ENCODE results near the gene BORCS5. TPM values are rescaled to one million over a fixed set of nuclear protein-coding genes. Genes with fewer than 3 reads are reported as not detected.

Gene BORCS5
- total and polyA plus RNA-seq, 2 experiments from 2014 or later: 11.3 to 12.6 TPM

- no peak for ATAC-seq
Measured at GRCh38 chr12:12492547-12492946, 135.7 kb downstream of the BORCS5 start.

More at GRCh38 chr12:12492547-12492946, 135.7 kb downstream of the BORCS5 start:
- Mint-ChIP-seq H3K27ac (no peak overlapping the region), H3K9me3 (no peaks in the 10 kb centered on the region), H3K27me3 (ENCODE audit: insufficient read depth, low read depth, poor library complexity) (peaks cover 3% of the 10 kb centered on the region), H3K36me3 (ENCODE audit: low read depth) (peaks cover 3% of the 10 kb centered on the region; the same call in 2 of the 3 replicates), H3K4me3 (no peak overlapping the region), H3K4me1 (peaks cover 3% of the 10 kb centered on the region; the same call in 1 of the 3 replicates)
- Histone ChIP-seq H2AFZ (no peak overlapping the region), H3K79me2 (replicated peaks; ENCODE audit: insufficient read depth) (peaks cover 58% of the 10 kb centered on the region), H3K4me3 (no peak overlapping the region), H3F3A (replicated peaks; ENCODE audit: low read depth) (0 out of 2 replicates have a peak, but pooled peaks cover 2% of the 10 kb centered on the region), H3K4me1 (ENCODE audit: insufficient read depth) (peaks cover 7% of the 10 kb centered on the region; the same call in 1 of the 2 replicates), H3K9me2 (ENCODE audit: insufficient read depth) (no peaks in the 10 kb centered on the region), H3K27me3 (ENCODE audit: insufficient read depth) (no peaks in the 10 kb centered on the region), H3K36me3 (ENCODE audit: insufficient read depth) (peaks cover 8% of the 10 kb centered on the region; the same call in 1 of the 2 replicates), H3K4me2 (no peak overlapping the region), H3K27ac (ENCODE audit: low read depth) (no peak overlapping the region), H4K20me1 (replicated peaks; ENCODE audit: insufficient read depth) (peaks cover 17% of the 10 kb centered on the region; the same call in 1 of the 2 replicates)
- TF ChIP-seq, protein P1, sequence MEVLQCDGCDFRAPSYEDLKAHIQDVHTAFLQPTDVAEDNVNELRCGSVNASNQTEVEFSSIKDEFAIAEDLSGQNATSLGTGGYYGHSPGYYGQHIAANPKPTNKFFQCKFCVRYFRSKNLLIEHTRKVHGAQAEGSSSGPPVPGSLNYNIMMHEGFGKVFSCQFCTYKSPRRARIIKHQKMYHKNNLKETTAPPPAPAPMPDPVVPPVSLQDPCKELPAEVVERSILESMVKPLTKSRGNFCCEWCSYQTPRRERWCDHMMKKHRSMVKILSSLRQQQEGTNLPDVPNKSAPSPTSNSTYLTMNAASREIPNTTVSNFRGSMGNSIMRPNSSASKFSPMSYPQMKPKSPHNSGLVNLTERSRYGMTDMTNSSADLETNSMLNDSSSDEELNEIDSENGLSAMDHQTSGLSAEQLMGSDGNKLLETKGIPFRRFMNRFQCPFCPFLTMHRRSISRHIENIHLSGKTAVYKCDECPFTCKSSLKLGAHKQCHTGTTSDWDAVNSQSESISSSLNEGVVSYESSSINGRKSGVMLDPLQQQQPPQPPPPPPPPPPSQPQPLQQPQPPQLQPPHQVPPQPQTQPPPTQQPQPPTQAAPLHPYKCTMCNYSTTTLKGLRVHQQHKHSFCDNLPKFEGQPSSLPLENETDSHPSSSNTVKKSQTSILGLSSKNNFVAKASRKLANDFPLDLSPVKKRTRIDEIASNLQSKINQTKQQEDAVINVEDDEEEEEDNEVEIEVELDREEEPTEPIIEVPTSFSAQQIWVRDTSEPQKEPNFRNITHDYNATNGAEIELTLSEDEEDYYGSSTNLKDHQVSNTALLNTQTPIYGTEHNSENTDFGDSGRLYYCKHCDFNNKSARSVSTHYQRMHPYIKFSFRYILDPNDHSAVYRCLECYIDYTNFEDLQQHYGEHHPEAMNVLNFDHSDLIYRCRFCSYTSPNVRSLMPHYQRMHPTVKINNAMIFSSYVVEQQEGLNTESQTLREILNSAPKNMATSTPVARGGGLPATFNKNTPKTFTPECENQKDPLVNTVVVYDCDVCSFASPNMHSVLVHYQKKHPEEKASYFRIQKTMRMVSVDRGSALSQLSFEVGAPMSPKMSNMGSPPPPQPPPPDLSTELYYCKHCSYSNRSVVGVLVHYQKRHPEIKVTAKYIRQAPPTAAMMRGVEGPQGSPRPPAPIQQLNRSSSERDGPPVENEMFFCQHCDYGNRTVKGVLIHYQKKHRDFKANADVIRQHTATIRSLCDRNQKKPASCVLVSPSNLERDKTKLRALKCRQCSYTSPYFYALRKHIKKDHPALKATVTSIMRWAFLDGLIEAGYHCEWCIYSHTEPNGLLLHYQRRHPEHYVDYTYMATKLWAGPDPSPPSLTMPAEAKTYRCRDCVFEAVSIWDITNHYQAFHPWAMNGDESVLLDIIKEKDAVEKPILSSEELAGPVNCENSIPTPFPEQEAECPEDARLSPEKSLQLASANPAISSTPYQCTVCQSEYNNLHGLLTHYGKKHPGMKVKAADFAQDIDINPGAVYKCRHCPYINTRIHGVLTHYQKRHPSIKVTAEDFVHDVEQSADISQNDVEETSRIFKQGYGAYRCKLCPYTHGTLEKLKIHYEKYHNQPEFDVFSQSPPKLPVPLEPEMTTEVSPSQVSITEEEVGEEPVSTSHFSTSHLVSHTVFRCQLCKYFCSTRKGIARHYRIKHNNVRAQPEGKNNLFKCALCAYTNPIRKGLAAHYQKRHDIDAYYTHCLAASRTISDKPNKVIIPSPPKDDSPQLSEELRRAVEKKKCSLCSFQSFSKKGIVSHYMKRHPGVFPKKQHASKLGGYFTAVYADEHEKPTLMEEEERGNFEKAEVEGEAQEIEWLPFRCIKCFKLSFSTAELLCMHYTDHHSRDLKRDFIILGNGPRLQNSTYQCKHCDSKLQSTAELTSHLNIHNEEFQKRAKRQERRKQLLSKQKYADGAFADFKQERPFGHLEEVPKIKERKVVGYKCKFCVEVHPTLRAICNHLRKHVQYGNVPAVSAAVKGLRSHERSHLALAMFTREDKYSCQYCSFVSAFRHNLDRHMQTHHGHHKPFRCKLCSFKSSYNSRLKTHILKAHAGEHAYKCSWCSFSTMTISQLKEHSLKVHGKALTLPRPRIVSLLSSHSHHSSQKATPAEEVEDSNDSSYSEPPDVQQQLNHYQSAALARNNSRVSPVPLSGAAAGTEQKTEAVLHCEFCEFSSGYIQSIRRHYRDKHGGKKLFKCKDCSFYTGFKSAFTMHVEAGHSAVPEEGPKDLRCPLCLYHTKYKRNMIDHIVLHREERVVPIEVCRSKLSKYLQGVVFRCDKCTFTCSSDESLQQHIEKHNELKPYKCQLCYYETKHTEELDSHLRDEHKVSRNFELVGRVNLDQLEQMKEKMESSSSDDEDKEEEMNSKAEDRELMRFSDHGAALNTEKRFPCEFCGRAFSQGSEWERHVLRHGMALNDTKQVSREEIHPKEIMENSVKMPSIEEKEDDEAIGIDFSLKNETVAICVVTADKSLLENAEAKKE (CRISPR knock-in tag; IDR thresholded peaks at IDR 0.05): no peak
- no peak for TF ChIP-seq POLR2AphosphoS5 (IDR thresholded peaks at IDR 0.05; ENCODE audit: low read depth)
- no peak for TF ChIP-seq EZH2 (IDR thresholded peaks at IDR 0.05; ENCODE audit: low read depth, unreplicated experiment)
- TF ChIP-seq STAT1 (IDR thresholded peaks at IDR 0.05; ENCODE audit: unreplicated experiment): no peak
- no peak for TF ChIP-seq EZH2phosphoT487 (IDR thresholded peaks at IDR 0.05; ENCODE audit: unreplicated experiment)
- TF ChIP-seq REST (IDR thresholded peaks at IDR 0.05; ENCODE audit: unreplicated experiment): no peak
- no peak for TF ChIP-seq JUNB (IDR thresholded peaks at IDR 0.05; ENCODE audit: unreplicated experiment)
- TF ChIP-seq CREB1 (CRISPR knock-in tag; IDR thresholded peaks at IDR 0.05; ENCODE audit: low read depth): no peak
- TF ChIP-seq ZNF331 (CRISPR knock-in tag; IDR thresholded peaks at IDR 0.05; ENCODE audit: low read depth): no peak
- no peak for DNase-seq (ENCODE audit: low spot score)
